Breast epithelium (tissue), 4 donors: ENCODE measurements around the gene TMEM38A. TPM values are rescaled to one million over a fixed set of nuclear protein-coding genes. Genes with fewer than 3 reads are reported as not detected.

Experiments used
- DNase-seq, 2 donors: peaks; one replicate each; pipeline ENCODE4 v3.0.0-alpha.2; 2019; ENCODE audit warnings: low spot score in 2 of 2
- H3K27ac ChIP-seq, 2 donors: fragments of 200-600 bp; sonication (generic) in 1 of 2; one replicate each; pipeline ENCODE4 v1.5.1; 2016 to 2019; ENCODE audit warnings: mild to moderate bottlenecking in 1 of 2
- H3K27me3 ChIP-seq, 2 donors: fragments of 200-600 bp; sonication (generic) in 1 of 2; one replicate each; pipeline versions ENCODE4 v1.5.1 to v1.6.0; 2017 to 2019; ENCODE audit warnings: control low read depth in 1 of 2, mild to moderate bottlenecking in 1 of 2
- H3K36me3 ChIP-seq: fragments of 200-600 bp; one replicate; pipeline ENCODE4 v1.5.1; 2019
- H3K4me1 ChIP-seq, 2 donors: fragments of 200-600 bp; sonication (generic); one replicate each; pipeline ENCODE4 v1.5.1; 2016 to 2019; ENCODE audit warnings: control low read depth in 1 of 2
- H3K4me3 ChIP-seq, 3 donors: fragments of 200-600 bp; sonication (generic); 1 replicate in 2 of 3; 2 replicates in 1 of 3; pipeline ENCODE4 v1.5.1; 2016 to 2019; ENCODE audit warnings: mild to moderate bottlenecking in 3 of 3, moderate library complexity in 2 of 3
- H3K9me3 ChIP-seq, 2 donors: fragments of 200-600 bp; sonication (generic) in 1 of 2; one replicate each; pipeline ENCODE4 v1.5.1; 2016 to 2019; ENCODE audit warnings: control low read depth in 1 of 2
- CTCF ChIP-seq, 3 donors: fragments of 450-650 bp; IDR thresholded peaks; one replicate each; pipeline ENCODE4 v1.5.1; 2016 to 2017; ENCODE audit warnings: antibody characterized with exemption in 3 of 3, mild to moderate bottlenecking in 3 of 3, moderate library complexity in 3 of 3
- POLR2A ChIP-seq: fragments of 450-650 bp; IDR thresholded peaks from one replicate; pipeline ENCODE4 v1.6.1; 2016; ENCODE audit warnings: antibody characterized with exemption, mild to moderate bottlenecking, moderate library complexity
- POLR2AphosphoS5 ChIP-seq, 3 donors: sonication (generic); formaldehyde crosslinking; IDR thresholded peaks; one replicate each; pipeline ENCODE4 v1.6.1; 2017; ENCODE audit warnings: antibody characterized with exemption in 3 of 3
- intact Hi-C: fragments of 100-400 bp; cut with DNase I; formaldehyde crosslinking; loops from one replicate; pipeline ENCODE4 v1.15.1; 2023; ENCODE audit warnings: low total_unique reads
- total RNA-seq, 3 donors: library from RNA; depleted of rRNA; stranded (reverse); fragments of >200 nt; gene quantifications; one replicate each; pipeline ENCODE4 v1.1.0, GENCODE V29; 2016

TMEM38A gene
- total RNA-seq, 3 donors from 2014 or later: 2.9 to 5.0 (median 3.1) TPM

GRCh38 chr19:16623066-16623465 lies 37.9 kb upstream of the TMEM38A start:
- Histone ChIP-seq H3K27ac (no peak overlapping the region), H3K4me3 (no peak overlapping the region), H3K4me1 (peaks cover 0 to 23% of the 10 kb centered on the region in 2 donors), H3K9me3 (no peaks in the 10 kb centered on the region), H3K27me3 (no peaks in the 10 kb centered on the region), H3K36me3 (no peaks in the 10 kb centered on the region)
- intact Hi-C loops: no loop called here
- DNase-seq: no peak
- no peak for TF ChIP-seq POLR2AphosphoS5 (IDR thresholded peaks at IDR 0.05)
- TF ChIP-seq POLR2A: no peak
- TF ChIP-seq CTCF (IDR thresholded peaks at IDR 0.05): no peak

GRCh38 chr19:16623576-16623975 lies 37.4 kb upstream of the TMEM38A start:
- H3K4me1 ChIP-seq: peaks cover 0 to 23% of the 10 kb centered on the region in 2 donors
- H3K4me3 ChIP-seq: no peak overlapping the region
- H3K27me3 ChIP-seq: no peaks in the 10 kb centered on the region
- TF ChIP-seq CTCF (IDR thresholded peaks at IDR 0.05): no peak
- TF ChIP-seq POLR2AphosphoS5 (IDR thresholded peaks at IDR 0.05): no peak
- no peak for TF ChIP-seq POLR2A
- H3K9me3 ChIP-seq: no peaks in the 10 kb centered on the region
- intact Hi-C loops: no loop called here
- no peaks in the 10 kb centered on the region for H3K36me3 ChIP-seq
- no peak overlapping the region for H3K27ac ChIP-seq
- DNase-seq: no peak

- intact Hi-C loops: no loop called here
- DNase-seq: no peak
- Histone ChIP-seq H3K9me3 (no peaks in the 10 kb centered on the region), H3K27ac (no peak overlapping the region), H3K4me3 (no peak overlapping the region), H3K4me1 (peaks cover 0 to 27% of the 10 kb centered on the region in 2 donors), H3K36me3 (no peaks in the 10 kb centered on the region), H3K27me3 (no peaks in the 10 kb centered on the region)
- TF ChIP-seq POLR2A (no peak), CTCF (IDR thresholded peaks at IDR 0.05) (no peak), POLR2AphosphoS5 (IDR thresholded peaks at IDR 0.05) (no peak)
Measured at GRCh38 chr19:16624236-16624635, 36.7 kb upstream of the TMEM38A start.

- no peaks in the 10 kb centered on the region for H3K36me3 ChIP-seq
- intact Hi-C loops: loop anchor here (5.0 kb wide), 3 partner anchors 88 to 922 kb away; partner anchors contain the start of gene BABAM1
- H3K4me3 ChIP-seq: no peak overlapping the region
- TF ChIP-seq POLR2A (no peak), POLR2AphosphoS5 (IDR thresholded peaks at IDR 0.05) (no peak), CTCF (IDR thresholded peaks at IDR 0.05) (no peak)
- peaks cover 0 to 21% of the 10 kb centered on the region in 2 donors for H3K4me1 ChIP-seq
- no peaks in the 10 kb centered on the region for H3K9me3 ChIP-seq
- H3K27ac ChIP-seq: no peak overlapping the region
- no peaks in the 10 kb centered on the region for H3K27me3 ChIP-seq
- DNase-seq: no peak
Measured at GRCh38 chr19:16625163-16625958, 35.6 kb upstream of the TMEM38A start.

GRCh38 chr19:16626796-16627192 lies 34.1 kb upstream of the TMEM38A start:
- DNase-seq: no peak
- H3K4me3 ChIP-seq: peak overlapping the region; percentile 98 to 99 (median 99)
- peaks cover 0 to 21% of the 10 kb centered on the region in 2 donors for H3K4me1 ChIP-seq
- H3K36me3 ChIP-seq: no peaks in the 10 kb centered on the region
- no peaks in the 10 kb centered on the region for H3K27me3 ChIP-seq
- intact Hi-C loops: loop anchor here (5.0 kb wide), 3 partner anchors 89 to 921 kb away; partner anchors contain the start of gene BABAM1
- H3K9me3 ChIP-seq: no peaks in the 10 kb centered on the region
- TF ChIP-seq POLR2A: no peak
- TF ChIP-seq CTCF (IDR thresholded peaks at IDR 0.05): no peak
- no peak for TF ChIP-seq POLR2AphosphoS5 (IDR thresholded peaks at IDR 0.05)
- peak overlapping the region; percentile 94 to 95 for H3K27ac ChIP-seq
